ENCODE results near the gene SLC22A17. TPM values are rescaled to one million over a fixed set of nuclear protein-coding genes. Genes with fewer than 3 reads are reported as not detected.

Gene SLC22A17
- total and polyA plus RNA-seq, 2 of the 8 experiments (the other 6 are each of a cell fraction or from before 2014, with no cell fraction given) = 43.0 to 49.0 TPM

- no peaks in the 10 kb centered on the region for H3K9me3 ChIP-seq (ENCODE audit: insufficient read depth in 2 of 2, low read depth in 1 of 2, low read length in 1 of 2)
- ChIA-PET POLR2A (ENCODE audit: partially characterized antibody) (interaction anchor here (0.8 to 2.1 kb wide), 4 partner anchors 9 to 37 kb away, joined by 3 to 10 read pairs (median 4); partner anchors contain the start of gene PABPN1), CTCF (ENCODE audit: partially characterized antibody) (interaction anchor here (0.6 to 20.9 kb wide), 9 partner anchors 11 to 851 kb away, joined by 3 to 333 read pairs (median 8); partner anchors contain the start of genes CMTM5, IL25 and MYH7)
- no peak overlapping the region for H2AFZ ChIP-seq (ENCODE audit: low read length)
- H3K79me1 ChIP-seq (ENCODE audit: low read depth, low read length) = no peaks in the 10 kb centered on the region
- no peak overlapping the region for H4K91ac ChIP-seq (replicated peaks; ENCODE audit: insufficient read length, low read length)
- H2BK12ac ChIP-seq (ENCODE audit: low read depth, low read length) = no peak overlapping the region
- no peak overlapping the region for H3K27ac ChIP-seq (ENCODE audit: low read depth, low read length)
- FAIRE-seq = no peak
- H3K56ac ChIP-seq (replicated peaks; ENCODE audit: insufficient read length, low read depth, low read length) = no peak overlapping the region
- WGBS, 2 experiments (ENCODE audit: extremely low coverage in 1 of 2, insufficient coverage in 1 of 2, insufficient read length in 1 of 2, insufficient replicate concordance in 2 of 2, low coverage in 1 of 2, low lambda C conversion rate in 2 of 2, missing lambda C conversion rate in 1 of 2) = 93% methylated on average over 8 of the region's 12 CpGs; no CpG with 5 or more reads in 1 of the 2 experiments
- H4K5ac ChIP-seq (ENCODE audit: insufficient read length, low read depth, low read length) = no peak overlapping the region
- no peaks in the 10 kb centered on the region for H3K79me2 ChIP-seq (ENCODE audit: control insufficient read depth in 1 of 2, insufficient read depth in 2 of 2, low read length in 2 of 2)
- no peak overlapping the region for H4K8ac ChIP-seq (ENCODE audit: extremely low read depth, insufficient read depth, low read length)
- H3K23ac ChIP-seq (ENCODE audit: insufficient read length) = no peak overlapping the region
- no peak overlapping the region for H3K14ac ChIP-seq (ENCODE audit: insufficient read length)
- no peak for DNase-seq (ENCODE audit: low read depth in 1 of 2, low spot score in 2 of 2)
- H3K4me3 ChIP-seq (ENCODE audit: extremely low read depth in 1 of 4, insufficient read depth in 2 of 4, low read depth in 3 of 4, low read length in 4 of 4) = no peak overlapping the region
- no peak overlapping the region for H3K9ac ChIP-seq (replicated peaks in 1 of 4; ENCODE audit: extremely low read depth in 1 of 4, low read depth in 3 of 4, low read length in 3 of 4)
- H3K27me3 ChIP-seq (replicated peaks in 1 of 4; ENCODE audit: control insufficient read depth in 3 of 4, extremely low read depth in 1 of 4, insufficient read depth in 3 of 4, low read length in 3 of 4) = peaks cover 0 to 4% (median 2%) of the 10 kb centered on the region in 4 experiments; a peak in 3 of 7 replicates
- no peak overlapping the region for H2BK120ac ChIP-seq (replicated peaks; ENCODE audit: low read depth, low read length)
- H3K4me1 ChIP-seq (replicated peaks in 1 of 4; ENCODE audit: control insufficient read depth in 3 of 4, insufficient read depth in 4 of 4, low read length in 3 of 4) = peaks cover 0 to 6% (median 3%) of the 10 kb centered on the region in 4 experiments; a peak in 3 of 7 replicates
- no peak overlapping the region for H2BK5ac ChIP-seq (ENCODE audit: low read depth, low read length)
- no peak overlapping the region for H2AK5ac ChIP-seq (ENCODE audit: low read depth, low read length)
- no peak overlapping the region for H3K4ac ChIP-seq (replicated peaks; ENCODE audit: insufficient read length, low read depth, low read length)
- H3K36me3 ChIP-seq (ENCODE audit: control insufficient read depth in 2 of 4, insufficient read depth in 4 of 4, low read length in 3 of 4) = peaks cover 0 to 22% (median 11%) of the 10 kb centered on the region in 4 experiments; a peak in 4 of 8 replicates
- H3K4me2 ChIP-seq (ENCODE audit: insufficient read depth in 1 of 2, low read depth in 2 of 2, low read length in 2 of 2) = no peak overlapping the region
- H4K20me1 ChIP-seq (replicated peaks in 1 of 2; ENCODE audit: control insufficient read depth in 1 of 2, insufficient read depth in 2 of 2, low read length in 2 of 2) = peaks cover 8 to 10% of the 10 kb centered on the region in 2 experiments
- H2BK20ac ChIP-seq (ENCODE audit: low read length) = no peak overlapping the region
- H3K23me2 ChIP-seq (ENCODE audit: low read depth, low read length) = no peaks in the 10 kb centered on the region
- no peak overlapping the region for H3K18ac ChIP-seq (ENCODE audit: extremely low read depth, low read length)
- H2BK15ac ChIP-seq (ENCODE audit: low read length) = no peak overlapping the region
- TF ChIP-seq CREB1 (IDR thresholded peaks at IDR 0.05) = no peak
- TF ChIP-seq, protein P1, sequence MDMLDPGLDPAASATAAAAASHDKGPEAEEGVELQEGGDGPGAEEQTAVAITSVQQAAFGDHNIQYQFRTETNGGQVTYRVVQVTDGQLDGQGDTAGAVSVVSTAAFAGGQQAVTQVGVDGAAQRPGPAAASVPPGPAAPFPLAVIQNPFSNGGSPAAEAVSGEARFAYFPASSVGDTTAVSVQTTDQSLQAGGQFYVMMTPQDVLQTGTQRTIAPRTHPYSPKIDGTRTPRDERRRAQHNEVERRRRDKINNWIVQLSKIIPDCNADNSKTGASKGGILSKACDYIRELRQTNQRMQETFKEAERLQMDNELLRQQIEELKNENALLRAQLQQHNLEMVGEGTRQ (IDR thresholded peaks at IDR 0.05; ENCODE audit: low read length) = no peak
- TF ChIP-seq NANOG (IDR thresholded peaks at IDR 0.05; ENCODE audit: insufficient read depth, low read depth, low read length, poor library complexity, severe bottlenecking) = no peak
- no peak for TF ChIP-seq ZNF274 (IDR thresholded peaks at IDR 0.05; ENCODE audit: borderline replicate concordance, extremely low read depth, low read length)
- TF ChIP-seq HDAC6 (IDR thresholded peaks at IDR 0.05; ENCODE audit: low read depth, low read length) = no peak
- TF ChIP-seq HDAC2 (IDR thresholded peaks at IDR 0.05; ENCODE audit: borderline replicate concordance in 1 of 2, low read depth in 2 of 2, low read length in 2 of 2) = no peak
- TF ChIP-seq POLR2A (IDR thresholded peaks at IDR 0.05; ENCODE audit: control extremely low read depth in 1 of 2, low read depth in 2 of 2, low read length in 2 of 2) = no peak
- TF ChIP-seq GABPA (IDR thresholded peaks at IDR 0.05; ENCODE audit: borderline replicate concordance, insufficient read depth, low read length) = no peak
- no peak for TF ChIP-seq JUN (IDR thresholded peaks at IDR 0.05; ENCODE audit: low read depth, low read length)
- no peak for TF ChIP-seq RFX5 (IDR thresholded peaks at IDR 0.05; ENCODE audit: borderline replicate concordance, low read depth, low read length)
- no peak for TF ChIP-seq TBP (IDR thresholded peaks at IDR 0.05; ENCODE audit: low read depth, low read length)
Observed at GRCh38 chr14:23358553-23359166, 6.0 kb upstream of the SLC22A17 start.

Data from H1 (cell line).